ENCODE measurements around the gene GPR22. TPM values are rescaled to one million over a fixed set of nuclear protein-coding genes. Genes with fewer than 3 reads are reported as not detected.

GPR22 gene
- total and polyA plus RNA-seq, 4 donors: 0.50 TPM; not detected in 3

DNA sequence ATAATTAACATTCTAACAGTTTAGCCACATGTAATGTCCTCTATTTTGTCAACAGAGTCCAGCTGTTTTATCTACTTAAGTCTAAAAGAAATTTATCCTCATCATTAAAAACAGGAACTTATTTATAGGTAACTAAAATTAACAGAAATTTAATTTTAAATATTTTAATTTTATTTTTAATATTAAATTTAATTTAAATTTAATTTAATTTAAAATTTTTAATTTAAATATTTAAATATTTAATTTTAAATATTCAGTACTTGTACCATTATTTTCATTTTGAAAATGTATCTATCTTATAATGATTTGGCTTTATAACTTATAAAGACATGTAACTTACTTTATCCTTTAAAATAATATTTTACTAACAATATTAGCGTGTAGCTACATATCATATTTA lies 1.0 kb upstream of the GPR22 start:
- 96 to 98% methylated on average over 1 of the region's 1 CpG for WGBS, 2 donors
- intact Hi-C loops (cut with DNase I): loop anchor here in 1 of 2 donors (10.0 kb wide), 1 partner anchor 406 kb away; no protein-coding TSS in a partner anchor
- ATAC-seq (ENCODE audit: low FRiP score): no peak

DNA sequence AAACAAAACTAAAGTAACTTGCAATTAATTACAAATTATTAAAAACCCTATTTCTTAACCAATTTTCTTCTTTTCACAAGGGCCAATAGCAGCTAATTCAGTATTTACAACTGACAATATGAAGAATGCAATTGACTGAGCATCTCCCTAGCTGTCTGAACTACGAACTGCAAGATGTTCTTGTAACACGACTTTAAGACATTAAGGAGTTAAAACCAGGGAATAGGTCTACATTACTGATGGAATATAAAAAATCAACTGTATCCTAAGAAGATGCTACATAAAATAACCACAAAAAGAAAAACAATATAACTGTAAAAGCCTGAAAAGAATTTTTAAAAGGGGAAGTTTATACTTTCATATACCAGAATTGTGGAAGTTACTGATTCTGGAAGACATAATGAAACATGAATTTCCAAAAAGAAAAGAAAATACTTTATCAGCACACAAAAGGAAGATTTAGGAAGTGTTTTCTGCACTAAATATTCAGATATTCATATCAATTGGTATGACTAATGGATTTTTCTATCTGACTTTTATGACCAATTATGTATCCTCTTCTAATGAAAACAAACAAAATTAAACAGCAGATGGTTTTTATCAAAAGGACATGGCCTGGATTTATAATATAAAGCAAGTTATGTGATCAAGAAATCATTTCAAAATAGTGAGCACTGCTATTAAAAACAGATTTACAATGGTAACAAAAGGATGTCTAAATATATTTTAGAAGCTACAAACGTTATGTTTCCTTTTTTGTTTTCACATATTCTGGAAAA lies 1.6 kb downstream of the GPR22 start:
- H3K4me1 ChIP-seq (ENCODE audit: control insufficient read depth in 1 of 2, insufficient read depth in 2 of 2, low read length in 2 of 2): no peaks in the 10 kb centered on the region
- H3K27ac ChIP-seq (ENCODE audit: low read depth in 1 of 2, low read length in 2 of 2): no peak overlapping the region
- 66 to 67% methylated on average over 3 of the region's 3 CpGs for WGBS, 2 donors
- ATAC-seq (ENCODE audit: low FRiP score): no peak
- no peaks in the 10 kb centered on the region for H3K9me3 ChIP-seq (ENCODE audit: control insufficient read depth, low read length)
- intact Hi-C loops (cut with DNase I): no loop called here
- H3K4me3 ChIP-seq (ENCODE audit: low read length in 2 of 2): no peak overlapping the region
- no peak for DNase-seq
- no peaks in the 10 kb centered on the region for H3K27me3 ChIP-seq (ENCODE audit: control insufficient read depth in 1 of 2, insufficient read depth in 2 of 2, low read length in 1 of 2)
- no peaks in the 10 kb centered on the region for H3K36me3 ChIP-seq (ENCODE audit: control insufficient read depth in 1 of 2, insufficient read depth in 2 of 2, low read length in 1 of 2)

More for the DNA sequence above, 1.0 kb upstream of the GPR22 start:
- no peak for DNase-seq
- no peaks in the 10 kb centered on the region for H3K9me3 ChIP-seq (ENCODE audit: control insufficient read depth, low read length)
- no peaks in the 10 kb centered on the region for H3K27me3 ChIP-seq (ENCODE audit: control insufficient read depth in 1 of 2, insufficient read depth in 2 of 2, low read length in 1 of 2)
- no peaks in the 10 kb centered on the region for H3K36me3 ChIP-seq (ENCODE audit: control insufficient read depth in 1 of 2, insufficient read depth in 2 of 2, low read length in 1 of 2)
- no peak overlapping the region for H3K4me3 ChIP-seq (ENCODE audit: low read length in 2 of 2)
- H3K27ac ChIP-seq (ENCODE audit: low read depth in 1 of 2, low read length in 2 of 2): no peak overlapping the region
- no peaks in the 10 kb centered on the region for H3K4me1 ChIP-seq (ENCODE audit: control insufficient read depth in 1 of 2, insufficient read depth in 2 of 2, low read length in 2 of 2)

DNA sequence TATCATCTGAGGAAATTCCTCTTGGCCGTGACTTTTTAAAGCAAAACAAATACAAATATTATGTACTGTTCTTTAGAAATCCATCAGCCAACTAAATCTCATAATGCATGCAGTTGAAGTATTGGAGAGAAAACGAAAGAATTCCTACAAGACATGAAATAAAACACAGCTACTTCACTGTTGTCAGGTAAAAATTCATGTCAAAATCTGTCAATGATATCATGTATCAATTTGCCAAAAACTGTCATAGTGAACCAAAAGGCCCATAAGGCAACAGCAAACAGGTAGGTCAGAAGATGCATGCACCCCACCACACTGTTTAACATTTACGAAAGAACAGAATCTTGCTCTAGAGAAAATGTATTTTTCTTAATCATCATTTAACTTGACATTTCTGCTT lies 2.3 kb downstream of the GPR22 start:
- no peaks in the 10 kb centered on the region for H3K36me3 ChIP-seq (ENCODE audit: control insufficient read depth in 1 of 2, insufficient read depth in 2 of 2, low read length in 1 of 2)
- H3K4me3 ChIP-seq (ENCODE audit: low read length in 2 of 2): no peak overlapping the region
- DNase-seq: no peak
- whole genome bisulfite sequencing, 2 donors: 52 to 67% methylated on average over 3 of the region's 3 CpGs
- no peak for ATAC-seq (ENCODE audit: low FRiP score)
- no peaks in the 10 kb centered on the region for H3K4me1 ChIP-seq (ENCODE audit: control insufficient read depth in 1 of 2, insufficient read depth in 2 of 2, low read length in 2 of 2)
- no peak overlapping the region for H3K27ac ChIP-seq (ENCODE audit: low read depth in 1 of 2, low read length in 2 of 2)
- intact Hi-C loops (cut with DNase I): no loop called here
- H3K27me3 ChIP-seq (ENCODE audit: control insufficient read depth in 1 of 2, insufficient read depth in 2 of 2, low read length in 1 of 2): no peaks in the 10 kb centered on the region
- H3K9me3 ChIP-seq (ENCODE audit: control insufficient read depth, low read length): no peaks in the 10 kb centered on the region

DNA sequence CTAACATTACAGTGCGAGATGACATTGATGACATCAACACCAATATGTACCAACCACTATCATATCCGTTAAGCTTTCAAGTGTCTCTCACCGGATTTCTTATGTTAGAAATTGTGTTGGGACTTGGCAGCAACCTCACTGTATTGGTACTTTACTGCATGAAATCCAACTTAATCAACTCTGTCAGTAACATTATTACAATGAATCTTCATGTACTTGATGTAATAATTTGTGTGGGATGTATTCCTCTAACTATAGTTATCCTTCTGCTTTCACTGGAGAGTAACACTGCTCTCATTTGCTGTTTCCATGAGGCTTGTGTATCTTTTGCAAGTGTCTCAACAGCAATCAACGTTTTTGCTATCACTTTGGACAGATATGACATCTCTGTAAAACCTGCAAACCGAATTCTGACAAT lies 4.3 kb downstream of the GPR22 start:
- intact Hi-C loops (cut with DNase I): no loop called here
- Histone ChIP-seq H3K27ac (ENCODE audit: low read depth in 1 of 2, low read length in 2 of 2) (no peak overlapping the region), H3K9me3 (ENCODE audit: control insufficient read depth, low read length) (no peaks in the 10 kb centered on the region), H3K36me3 (ENCODE audit: control insufficient read depth in 1 of 2, insufficient read depth in 2 of 2, low read length in 1 of 2) (no peaks in the 10 kb centered on the region), H3K4me1 (ENCODE audit: control insufficient read depth in 1 of 2, insufficient read depth in 2 of 2, low read length in 2 of 2) (no peaks in the 10 kb centered on the region), H3K27me3 (ENCODE audit: control insufficient read depth in 1 of 2, insufficient read depth in 2 of 2, low read length in 1 of 2) (no peaks in the 10 kb centered on the region), H3K4me3 (ENCODE audit: low read length in 2 of 2) (no peak overlapping the region)
- ATAC-seq (ENCODE audit: low FRiP score) (no peak), DNase-seq (no peak)
- 86 to 88% methylated on average over 5 of the region's 5 CpGs for WGBS, 2 donors

DNA sequence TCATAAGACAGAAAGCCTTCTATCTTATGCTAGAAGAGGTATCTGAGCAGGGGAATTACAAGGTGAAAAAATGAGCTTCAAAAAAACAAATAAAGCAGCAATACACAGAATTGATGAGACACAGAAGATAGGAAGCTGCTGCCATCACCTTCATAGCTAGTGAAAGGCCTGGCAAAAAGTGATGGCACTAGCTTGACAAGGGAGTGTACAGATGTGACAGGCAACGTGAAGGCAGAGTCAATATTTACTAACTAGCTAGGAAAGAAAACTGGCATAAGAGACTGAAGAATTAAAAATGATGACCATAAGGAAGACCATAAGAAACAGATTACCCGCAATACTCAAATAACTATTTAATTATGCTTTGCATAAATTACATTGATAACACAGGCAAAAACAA lies 9.4 kb downstream of the GPR22 start:
- no peaks in the 10 kb centered on the region for H3K9me3 ChIP-seq (ENCODE audit: control insufficient read depth, low read length)
- ATAC-seq (ENCODE audit: low FRiP score) (no peak), DNase-seq (no peak)
- 93 to 94% methylated on average over 2 of the region's 2 CpGs for WGBS, 2 donors
- H3K4me3 ChIP-seq (ENCODE audit: low read length in 2 of 2): no peak overlapping the region
- H3K36me3 ChIP-seq (ENCODE audit: control insufficient read depth in 1 of 2, insufficient read depth in 2 of 2, low read length in 1 of 2): no peaks in the 10 kb centered on the region
- H3K4me1 ChIP-seq (ENCODE audit: control insufficient read depth in 1 of 2, insufficient read depth in 2 of 2, low read length in 2 of 2): no peaks in the 10 kb centered on the region
- no peak overlapping the region for H3K27ac ChIP-seq (ENCODE audit: low read depth in 1 of 2, low read length in 2 of 2)
- intact Hi-C loops (cut with DNase I): no loop called here
- H3K27me3 ChIP-seq (ENCODE audit: control insufficient read depth in 1 of 2, insufficient read depth in 2 of 2, low read length in 1 of 2): no peaks in the 10 kb centered on the region

DNA sequence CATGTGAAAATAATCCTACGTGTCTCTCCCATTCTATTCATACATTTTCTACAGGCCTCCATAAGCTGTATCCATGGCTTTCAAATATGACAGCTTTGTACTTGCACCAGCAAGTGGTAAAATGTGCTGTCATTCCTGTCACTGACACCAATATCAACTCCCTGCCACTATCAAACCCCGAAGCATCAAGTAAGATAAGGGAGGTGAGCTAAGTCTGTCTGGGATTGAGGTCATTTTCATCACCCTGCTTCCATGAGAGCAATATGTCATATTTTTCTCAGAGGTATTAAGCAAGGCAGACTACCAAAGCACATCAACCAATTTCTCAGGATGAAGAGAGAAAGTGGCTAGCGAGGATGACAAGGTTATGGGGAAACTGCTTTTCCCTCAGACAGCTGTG lies 11.1 kb downstream of the GPR22 start:
- DNase-seq: no peak

DNA sequence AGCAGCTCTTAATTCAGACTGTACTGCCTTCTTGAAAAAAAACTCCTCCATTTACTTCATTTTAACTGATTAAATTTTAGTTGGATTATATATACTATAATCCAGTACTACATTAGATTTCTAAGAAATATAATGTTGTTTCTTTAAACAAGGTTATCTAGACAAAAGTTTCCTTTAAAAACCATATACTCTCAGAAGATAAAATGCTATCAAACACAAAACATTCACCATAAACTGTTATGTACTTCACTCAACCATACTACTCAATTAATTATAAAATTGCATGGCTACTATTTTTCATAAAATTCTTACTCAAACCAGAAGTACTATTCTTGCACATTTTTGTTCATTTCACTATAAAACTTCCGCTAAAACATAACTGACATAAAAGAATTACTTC lies 12.7 kb downstream of the GPR22 start:
- no peak for ATAC-seq (ENCODE audit: low FRiP score)
- H3K4me1 ChIP-seq (ENCODE audit: control insufficient read depth in 1 of 2, insufficient read depth in 2 of 2, low read length in 2 of 2): no peaks in the 10 kb centered on the region
- intact Hi-C loops (cut with DNase I): no loop called here
- no peaks in the 10 kb centered on the region for H3K27me3 ChIP-seq (ENCODE audit: control insufficient read depth in 1 of 2, insufficient read depth in 2 of 2, low read length in 1 of 2)
- H3K27ac ChIP-seq (ENCODE audit: low read depth in 1 of 2, low read length in 2 of 2): no peak overlapping the region
- no peaks in the 10 kb centered on the region for H3K9me3 ChIP-seq (ENCODE audit: control insufficient read depth, low read length)
- H3K4me3 ChIP-seq (ENCODE audit: low read length in 2 of 2): no peak overlapping the region
- H3K36me3 ChIP-seq (ENCODE audit: control insufficient read depth in 1 of 2, insufficient read depth in 2 of 2, low read length in 1 of 2): no peaks in the 10 kb centered on the region
- no peak for DNase-seq
- 89 to 91% methylated on average over 1 of the region's 1 CpG for WGBS, 2 donors

More for the DNA sequence above, 11.1 kb downstream of the GPR22 start:
- Histone ChIP-seq H3K27me3 (ENCODE audit: control insufficient read depth in 1 of 2, insufficient read depth in 2 of 2, low read length in 1 of 2) (no peaks in the 10 kb centered on the region), H3K27ac (ENCODE audit: low read depth in 1 of 2, low read length in 2 of 2) (no peak overlapping the region), H3K9me3 (ENCODE audit: control insufficient read depth, low read length) (no peaks in the 10 kb centered on the region), H3K4me1 (ENCODE audit: control insufficient read depth in 1 of 2, insufficient read depth in 2 of 2, low read length in 2 of 2) (no peaks in the 10 kb centered on the region), H3K36me3 (ENCODE audit: control insufficient read depth in 1 of 2, insufficient read depth in 2 of 2, low read length in 1 of 2) (no peaks in the 10 kb centered on the region), H3K4me3 (ENCODE audit: low read length in 2 of 2) (no peak overlapping the region)
- ATAC-seq (ENCODE audit: low FRiP score): no peak
- 92 to 98% methylated on average over 3 of the region's 3 CpGs for WGBS, 2 donors
- intact Hi-C loops (cut with DNase I): no loop called here

DNA sequence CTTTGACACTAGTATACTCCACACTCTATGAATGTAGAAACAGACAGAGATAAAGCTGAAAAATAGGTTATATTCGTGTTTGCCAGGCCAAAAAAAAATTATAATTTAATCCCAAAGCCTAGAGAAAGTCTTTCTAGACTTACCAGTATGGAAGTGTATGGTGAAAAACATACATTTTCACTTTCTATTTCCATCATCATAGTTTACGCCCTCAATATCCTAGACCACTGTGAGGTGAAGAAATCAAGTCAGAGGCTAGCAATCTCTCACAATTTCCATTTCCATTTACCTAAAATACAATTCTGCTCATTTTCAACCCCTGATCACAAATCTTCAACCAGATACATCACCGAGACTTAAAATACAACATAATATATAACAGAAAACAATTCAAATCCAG lies 16.2 kb downstream of the GPR22 start:
- ATAC-seq (ENCODE audit: low FRiP score): no peak
- intact Hi-C loops (cut with DNase I): no loop called here
- no peaks in the 10 kb centered on the region for H3K9me3 ChIP-seq (ENCODE audit: control insufficient read depth, low read length)
- H3K4me1 ChIP-seq (ENCODE audit: control insufficient read depth in 1 of 2, insufficient read depth in 2 of 2, low read length in 2 of 2): no peaks in the 10 kb centered on the region
- no peak overlapping the region for H3K27ac ChIP-seq (ENCODE audit: low read depth in 1 of 2, low read length in 2 of 2)
- 84 to 90% methylated on average over 3 of the region's 3 CpGs for WGBS, 2 donors
- H3K27me3 ChIP-seq (ENCODE audit: control insufficient read depth in 1 of 2, insufficient read depth in 2 of 2, low read length in 1 of 2): no peaks in the 10 kb centered on the region
- no peak overlapping the region for H3K4me3 ChIP-seq (ENCODE audit: low read length in 2 of 2)
- H3K36me3 ChIP-seq (ENCODE audit: control insufficient read depth in 1 of 2, insufficient read depth in 2 of 2, low read length in 1 of 2): no peaks in the 10 kb centered on the region
- DNase-seq: no peak

DNA sequence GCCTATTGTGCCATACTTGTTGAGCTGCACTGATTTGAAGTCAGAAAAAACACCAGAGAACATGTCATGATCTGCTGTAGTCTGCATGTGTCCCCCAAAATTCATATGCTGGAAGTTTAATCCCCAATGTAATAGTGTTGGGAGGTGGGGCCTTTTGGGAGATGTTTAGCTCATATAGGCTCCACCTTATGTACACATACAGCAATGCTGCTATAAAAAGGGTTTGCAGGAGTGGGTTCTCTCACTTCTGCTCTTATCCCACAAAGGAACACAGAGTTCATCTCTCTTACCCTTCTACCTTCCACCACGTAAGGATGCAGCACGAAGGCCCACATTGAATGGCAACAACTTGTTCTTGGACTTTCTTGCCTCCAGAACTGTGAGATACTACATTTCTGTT lies 23.0 kb downstream of the GPR22 start:
- no peaks in the 10 kb centered on the region for H3K27me3 ChIP-seq (ENCODE audit: control insufficient read depth in 1 of 2, insufficient read depth in 2 of 2, low read length in 1 of 2)
- DNase-seq: no peak
- no peaks in the 10 kb centered on the region for H3K9me3 ChIP-seq (ENCODE audit: control insufficient read depth, low read length)
- intact Hi-C loops (cut with DNase I): no loop called here
- no peaks in the 10 kb centered on the region for H3K4me1 ChIP-seq (ENCODE audit: control insufficient read depth in 1 of 2, insufficient read depth in 2 of 2, low read length in 2 of 2)
- no peak overlapping the region for H3K27ac ChIP-seq (ENCODE audit: low read depth in 1 of 2, low read length in 2 of 2)
- WGBS, 2 donors: 98% methylated on average over 2 of the region's 2 CpGs
- ATAC-seq (ENCODE audit: low FRiP score): no peak
- no peak overlapping the region for H3K4me3 ChIP-seq (ENCODE audit: low read length in 2 of 2)
- H3K36me3 ChIP-seq (ENCODE audit: control insufficient read depth in 1 of 2, insufficient read depth in 2 of 2, low read length in 1 of 2): no peaks in the 10 kb centered on the region
